NCI-H146 (cell line): ENCODE data around the gene LRMDA.

ENCODE experiments used
- DNase-seq: peaks from one replicate; lab custom pipeline; 2025; lab: John Stamatoyannopoulos, UW

The LRMDA gene

DNA sequence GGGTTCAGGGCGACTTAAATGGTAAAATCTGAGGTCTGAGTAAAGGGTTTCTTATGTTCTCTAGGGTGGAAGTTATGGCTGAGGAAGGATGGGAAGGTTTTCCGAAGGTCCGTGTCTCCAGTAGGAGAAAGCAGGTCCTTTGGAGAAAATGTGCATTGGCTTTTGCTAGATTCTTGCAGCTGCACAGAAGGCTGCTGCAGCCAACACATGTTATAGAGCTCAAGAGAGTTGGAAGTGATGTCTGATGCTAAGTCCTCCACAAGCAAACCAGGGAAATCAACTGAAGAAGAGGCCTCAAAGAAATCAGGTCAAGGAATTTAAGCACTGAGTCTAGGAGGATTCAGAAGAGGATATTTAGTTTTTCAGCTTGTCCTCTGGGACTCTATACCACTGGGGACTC, 404.6 kb downstream of the LRMDA start:
- DNase-seq = no peak

DNA sequence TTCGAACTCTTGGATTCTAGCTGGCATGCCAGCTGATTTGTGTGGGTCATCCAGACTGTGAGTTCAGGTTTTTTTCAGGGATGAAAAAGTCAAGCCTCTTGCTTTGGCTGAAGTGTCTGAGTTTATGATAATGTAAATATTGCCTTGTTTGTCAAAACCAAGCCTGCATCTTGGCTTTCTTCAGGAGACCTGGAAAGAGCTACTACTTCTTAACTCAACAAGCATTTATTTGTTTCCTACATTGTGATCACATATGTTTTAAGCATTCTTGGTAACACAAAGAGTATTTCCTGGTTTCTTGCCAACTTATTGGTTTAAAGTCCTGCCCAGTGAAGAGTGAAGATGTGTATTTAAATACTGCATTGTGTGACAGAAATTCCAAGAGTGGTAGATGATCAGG, 407.1 kb downstream of the LRMDA start:
- DNase-seq = no peak

DNA sequence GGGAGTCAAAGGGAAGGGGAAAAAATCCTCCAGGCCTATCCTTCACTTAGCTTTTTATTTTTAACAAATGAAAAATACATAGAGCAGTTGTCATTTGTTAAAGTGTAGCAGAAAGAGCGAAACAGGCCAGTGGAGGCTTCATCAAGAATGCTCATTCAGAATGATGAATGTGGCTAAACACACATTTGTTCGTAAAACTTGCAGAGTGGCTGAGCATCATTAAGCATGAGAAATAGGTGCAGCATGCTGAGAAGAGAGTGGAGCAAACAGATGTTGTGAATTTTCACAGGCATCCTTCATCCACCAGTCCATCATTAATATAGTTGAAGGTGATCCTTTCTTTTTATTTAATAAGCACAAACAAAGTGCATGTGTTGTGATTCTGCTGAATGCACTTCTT, 407.6 kb downstream of the LRMDA start:
- no peak for DNase-seq

DNA sequence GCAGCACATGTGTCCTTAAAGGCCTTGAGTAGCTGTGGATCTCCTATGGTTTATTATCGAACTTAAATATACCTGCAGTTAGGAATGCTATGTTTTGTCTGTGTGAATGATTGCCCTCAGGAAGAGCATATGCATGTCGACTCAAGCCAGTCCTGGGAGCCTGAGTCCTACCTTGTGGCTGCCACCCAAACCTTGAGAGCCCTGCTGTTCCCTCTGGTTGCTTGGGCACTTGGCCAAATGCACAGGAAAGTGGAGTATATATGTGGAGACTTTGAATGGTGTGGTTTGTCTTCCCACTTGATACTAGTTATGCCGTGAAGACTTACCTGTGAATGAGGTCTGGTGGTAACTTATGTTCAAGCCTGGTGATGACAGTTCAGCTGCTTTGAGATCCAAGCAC, 409.8 kb downstream of the LRMDA start:
- no peak for DNase-seq

DNA sequence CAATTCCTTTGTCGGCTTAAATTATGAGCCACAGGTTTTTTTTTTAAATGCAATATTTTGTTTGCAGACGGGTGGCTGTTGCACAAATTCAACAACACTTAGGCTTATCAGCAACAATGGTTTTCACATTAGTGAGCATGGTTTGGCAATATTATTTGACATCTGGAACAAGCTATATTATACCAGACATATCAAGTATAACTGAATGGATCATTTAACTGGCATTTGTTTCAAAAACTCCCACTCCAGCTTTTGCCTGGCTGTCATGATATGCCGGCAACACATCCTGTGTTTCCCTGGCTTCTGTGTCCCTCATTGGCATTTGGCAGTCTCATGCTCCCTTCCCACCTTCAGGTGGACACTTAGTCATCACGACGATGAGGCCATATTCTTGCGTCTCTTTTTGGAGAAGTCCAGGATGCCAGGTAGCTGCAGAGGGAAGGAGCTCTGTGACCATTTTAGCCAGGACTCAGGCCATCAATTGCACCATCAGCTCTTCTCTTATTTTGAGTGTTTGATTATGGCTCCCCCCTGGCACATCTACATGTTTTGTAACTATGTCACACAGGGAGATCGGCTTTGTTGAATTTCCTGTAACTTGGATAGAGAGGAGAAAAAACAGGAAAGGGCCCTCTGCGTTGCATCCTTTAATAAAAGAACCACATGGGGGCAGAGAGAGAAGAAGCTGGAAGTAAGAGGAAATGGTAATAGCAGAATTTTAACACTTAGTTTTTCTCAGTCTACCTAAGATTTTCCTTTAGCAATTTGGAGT, 413.9 kb downstream of the LRMDA start:
- peak; percentile 33 for DNase-seq

DNA sequence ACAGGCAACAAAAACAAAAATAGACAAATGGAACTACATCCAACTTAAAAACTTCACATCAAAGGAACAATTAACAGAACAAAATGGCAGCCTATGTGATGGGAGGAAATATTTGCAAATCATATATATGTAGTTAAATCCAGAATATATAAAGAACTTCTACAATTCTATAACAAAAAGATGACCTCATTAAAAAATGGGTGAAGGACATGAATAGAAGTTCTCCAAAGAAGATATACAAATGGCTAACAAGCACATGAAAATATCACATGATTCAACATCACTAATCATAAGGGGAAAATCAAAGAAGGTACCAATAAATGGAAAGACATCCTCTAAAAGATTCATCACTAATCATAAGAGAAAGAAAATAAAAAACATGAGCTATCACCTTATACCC, 416.1 kb downstream of the LRMDA start:
- no peak for DNase-seq

DNA sequence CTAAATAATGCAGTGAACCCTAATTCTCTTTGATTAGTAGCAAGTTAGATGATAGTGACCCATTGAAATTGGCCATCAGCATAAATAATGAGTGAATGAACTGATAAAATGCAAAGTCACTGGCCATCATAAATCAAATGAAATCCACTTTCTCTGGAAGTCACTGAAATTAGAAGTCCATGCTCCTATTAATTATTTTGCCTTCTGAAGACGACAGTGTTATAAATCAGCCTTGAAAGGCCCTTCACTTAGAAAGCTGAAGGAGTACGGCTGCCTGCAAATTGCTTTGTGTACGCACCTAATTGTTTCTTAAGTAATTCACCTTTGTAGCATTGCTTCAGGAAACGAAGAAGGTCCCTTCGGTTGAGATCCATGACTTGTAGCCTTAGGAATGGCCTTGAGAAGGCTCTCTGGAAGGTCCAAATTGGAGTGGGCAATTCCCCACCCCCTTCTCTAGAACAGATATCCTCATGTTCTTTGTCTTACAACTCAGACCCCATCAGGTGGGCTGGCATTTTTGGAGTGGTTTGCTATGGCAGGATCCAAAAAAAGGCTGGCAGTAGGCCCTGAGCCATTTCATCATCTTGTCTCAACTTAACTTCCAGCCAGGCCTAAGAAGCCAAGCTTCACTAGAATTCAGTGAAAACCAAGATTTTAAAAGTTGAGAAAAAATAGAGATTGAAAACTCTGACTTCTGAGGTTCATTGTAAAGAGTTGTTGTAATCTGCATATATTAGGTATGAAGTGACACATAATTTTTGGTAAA, 420.3 kb downstream of the LRMDA start:
- DNase-seq = no peak

DNA sequence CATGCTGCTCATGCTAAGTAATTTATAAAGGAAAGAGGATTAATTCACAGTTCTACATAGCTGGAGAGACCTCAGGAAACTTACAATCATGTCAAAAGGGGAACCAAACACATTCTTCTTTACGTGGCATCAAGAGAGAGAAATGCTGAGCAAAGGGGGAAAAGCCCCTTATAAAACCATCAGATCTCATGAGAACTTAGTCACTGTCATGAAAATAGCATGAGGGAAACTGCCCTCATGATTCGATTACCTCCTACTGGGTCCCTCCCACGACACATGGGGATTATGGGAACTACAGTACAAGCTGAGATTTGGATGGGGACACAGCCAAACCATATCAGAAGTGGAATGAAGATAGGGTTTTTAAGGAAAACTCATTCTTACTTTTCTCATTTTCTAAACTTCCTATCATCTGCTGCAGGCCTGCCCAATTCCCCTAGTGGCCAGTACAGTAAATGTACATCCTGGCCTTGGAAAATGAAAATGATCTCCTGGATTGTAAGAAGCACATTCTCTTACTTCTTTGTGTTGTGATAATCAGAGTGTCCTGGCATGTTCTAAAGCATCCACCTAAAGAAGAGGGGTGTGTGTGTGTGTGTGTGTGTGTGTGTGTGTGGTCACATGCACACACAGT, 421.5 kb downstream of the LRMDA start:
- DNase-seq = no peak

DNA sequence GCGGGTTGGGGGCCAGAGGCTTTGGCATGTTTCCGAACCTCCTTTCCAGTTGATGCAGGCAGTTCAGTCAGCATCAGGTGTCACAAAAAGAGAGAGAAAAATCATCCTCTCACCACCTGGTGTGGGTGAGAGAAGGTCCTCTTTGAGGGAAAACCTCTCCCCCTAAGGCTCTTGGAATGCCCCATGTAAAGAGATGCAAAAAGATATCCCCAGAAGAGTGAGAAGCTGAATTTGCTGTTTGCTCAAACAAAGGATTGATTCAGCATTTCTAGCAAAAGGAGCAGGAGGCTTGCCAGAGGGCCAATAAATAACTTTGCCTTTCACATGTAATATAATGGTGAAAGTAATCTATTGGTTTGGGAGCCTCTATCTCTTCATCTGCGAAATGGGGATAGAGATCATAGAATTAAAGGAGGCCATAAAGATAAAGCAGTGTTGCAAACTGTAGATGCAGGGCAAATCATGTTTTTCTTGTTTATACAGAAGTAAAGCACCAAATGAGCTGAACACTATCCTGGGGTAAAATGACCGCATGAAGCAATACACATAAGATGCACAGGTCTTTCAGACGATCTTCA, 425.9 kb downstream of the LRMDA start:
- no peak for DNase-seq

DNA sequence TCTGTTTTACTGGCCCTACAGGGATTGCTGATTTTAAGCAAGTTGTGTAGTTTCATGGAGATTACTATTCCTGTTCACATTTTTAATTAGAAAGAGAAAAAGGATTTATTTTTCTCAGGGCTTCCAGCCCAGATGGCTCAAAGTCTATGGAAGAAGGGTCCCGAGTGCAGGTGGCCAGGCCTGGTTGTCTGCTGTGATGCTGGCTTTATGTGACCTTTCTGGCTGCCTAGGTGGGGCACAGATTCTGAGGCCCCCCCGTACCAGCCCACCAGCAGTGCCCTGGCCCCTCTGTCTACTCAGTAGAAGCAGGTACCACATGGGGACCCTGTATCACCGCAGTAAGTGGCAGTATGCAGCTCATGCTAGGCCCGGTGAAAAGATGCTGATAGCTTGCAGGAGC, 426.5 kb downstream of the LRMDA start:
- DNase-seq = no peak

DNA sequence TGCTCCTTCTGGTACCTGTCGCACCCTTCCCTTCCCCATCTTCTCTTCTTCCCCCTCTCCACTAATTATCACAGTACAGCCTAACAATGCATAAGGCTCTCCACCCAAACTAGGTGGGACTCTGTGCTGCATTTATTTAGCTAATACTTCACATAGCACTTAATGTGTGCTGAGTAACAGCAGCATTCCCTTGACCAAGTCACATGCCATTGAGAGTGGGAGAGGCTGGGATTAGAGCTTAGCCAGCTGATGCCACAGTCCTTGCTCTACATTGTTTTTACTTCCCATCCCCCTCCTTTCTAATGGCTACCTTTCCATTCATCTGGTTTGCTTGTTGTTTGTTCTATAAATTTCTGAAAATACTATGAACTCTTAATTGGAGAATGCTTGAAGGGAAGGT, 426.9 kb downstream of the LRMDA start:
- DNase-seq = no peak

DNA sequence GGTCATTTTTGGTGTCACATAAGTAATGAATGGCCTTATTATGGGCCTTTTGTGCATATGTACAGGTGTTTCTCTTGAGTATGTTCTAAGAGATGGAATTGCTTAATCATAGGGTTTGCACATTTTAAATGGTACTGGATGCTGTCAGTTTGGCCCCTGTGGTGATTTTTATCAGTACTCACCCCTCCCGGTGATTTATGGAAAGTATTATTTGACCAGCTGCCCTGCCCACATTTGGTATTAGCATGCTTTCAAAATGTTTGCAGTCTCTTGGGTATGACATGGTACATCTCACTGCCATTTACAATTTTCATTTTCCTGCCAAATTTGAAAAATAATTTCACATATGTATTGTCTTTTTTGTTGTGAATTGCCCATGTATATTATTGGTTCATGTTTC, 427.7 kb downstream of the LRMDA start:
- peak; percentile 91 for DNase-seq

DNA sequence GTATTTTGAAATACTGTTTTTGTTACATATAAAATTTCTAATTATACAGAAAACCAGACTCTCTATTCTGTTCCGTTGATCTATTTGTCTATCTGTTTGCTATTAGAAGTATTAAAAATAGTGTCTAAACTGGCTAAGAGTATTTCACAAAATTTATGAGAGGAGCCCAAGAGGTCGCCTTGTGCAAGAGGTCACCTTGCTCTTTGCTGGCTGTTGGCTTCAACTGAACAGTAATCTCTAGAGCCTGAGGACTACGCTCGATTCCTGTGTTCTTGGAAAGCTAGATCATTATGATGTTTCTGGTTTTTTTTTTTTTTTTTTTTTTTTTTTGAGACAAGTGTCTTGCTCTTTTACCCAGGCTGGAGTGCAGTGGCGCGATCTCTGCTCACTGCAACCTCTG, 428.6 kb downstream of the LRMDA start:
- DNase-seq = no peak

DNA sequence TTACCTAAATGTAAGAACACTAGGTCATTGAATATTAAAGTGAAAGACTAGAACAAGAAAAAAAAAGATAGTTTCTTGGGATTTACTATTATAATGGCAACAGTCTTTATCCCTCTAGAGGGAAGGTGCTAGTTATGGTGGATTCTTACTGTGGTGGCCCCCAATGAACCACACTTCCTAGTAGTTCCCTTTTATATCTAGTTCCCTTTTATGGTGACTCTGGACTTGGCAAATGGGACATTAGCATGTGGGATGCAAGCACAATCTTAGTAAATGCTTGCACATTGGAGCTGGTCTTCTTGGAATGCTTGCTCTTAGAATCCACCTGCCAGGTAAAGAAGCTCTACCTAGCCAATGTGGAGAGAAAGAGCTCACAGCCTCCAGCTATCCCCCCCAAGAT, 430.2 kb downstream of the LRMDA start:
- no peak for DNase-seq

DNA sequence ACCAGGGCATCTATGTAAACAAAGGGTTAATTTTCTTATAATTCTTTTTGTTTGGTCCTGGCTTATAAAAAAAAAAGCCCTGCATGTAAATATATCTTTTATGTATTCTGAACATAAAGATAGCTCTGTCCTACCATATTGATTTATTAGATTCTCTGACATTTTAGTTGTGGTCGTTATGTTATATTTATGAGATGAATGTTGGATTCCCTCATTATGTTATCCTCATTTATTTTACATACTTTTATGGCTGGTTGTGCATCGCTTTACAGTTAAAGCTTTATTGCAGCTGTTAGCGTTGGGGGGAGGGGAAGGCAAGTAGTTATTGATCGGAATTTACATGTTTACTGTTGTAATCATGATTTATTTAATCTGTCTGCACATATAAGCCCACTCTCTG, 431.5 kb downstream of the LRMDA start:
- DNase-seq = no peak

DNA sequence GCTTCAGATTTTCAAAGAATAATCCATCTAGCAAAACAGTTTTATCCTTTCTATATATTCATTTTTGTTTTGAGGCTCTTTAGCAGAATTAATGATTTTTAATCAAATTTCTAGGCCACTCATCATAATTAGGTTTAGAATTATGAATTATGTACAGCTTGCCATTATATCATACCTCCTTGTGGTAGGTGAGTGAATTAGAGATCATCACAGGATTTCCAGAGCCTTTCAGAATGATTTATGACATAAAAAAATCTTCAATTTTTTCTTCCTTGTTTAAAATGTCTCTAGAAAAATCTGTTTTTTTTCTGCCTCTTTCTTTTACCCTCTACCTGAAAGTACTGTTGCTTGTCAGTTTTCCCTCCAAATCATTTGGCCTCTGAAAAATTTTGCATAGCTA, 433.3 kb downstream of the LRMDA start:
- no peak for DNase-seq

DNA sequence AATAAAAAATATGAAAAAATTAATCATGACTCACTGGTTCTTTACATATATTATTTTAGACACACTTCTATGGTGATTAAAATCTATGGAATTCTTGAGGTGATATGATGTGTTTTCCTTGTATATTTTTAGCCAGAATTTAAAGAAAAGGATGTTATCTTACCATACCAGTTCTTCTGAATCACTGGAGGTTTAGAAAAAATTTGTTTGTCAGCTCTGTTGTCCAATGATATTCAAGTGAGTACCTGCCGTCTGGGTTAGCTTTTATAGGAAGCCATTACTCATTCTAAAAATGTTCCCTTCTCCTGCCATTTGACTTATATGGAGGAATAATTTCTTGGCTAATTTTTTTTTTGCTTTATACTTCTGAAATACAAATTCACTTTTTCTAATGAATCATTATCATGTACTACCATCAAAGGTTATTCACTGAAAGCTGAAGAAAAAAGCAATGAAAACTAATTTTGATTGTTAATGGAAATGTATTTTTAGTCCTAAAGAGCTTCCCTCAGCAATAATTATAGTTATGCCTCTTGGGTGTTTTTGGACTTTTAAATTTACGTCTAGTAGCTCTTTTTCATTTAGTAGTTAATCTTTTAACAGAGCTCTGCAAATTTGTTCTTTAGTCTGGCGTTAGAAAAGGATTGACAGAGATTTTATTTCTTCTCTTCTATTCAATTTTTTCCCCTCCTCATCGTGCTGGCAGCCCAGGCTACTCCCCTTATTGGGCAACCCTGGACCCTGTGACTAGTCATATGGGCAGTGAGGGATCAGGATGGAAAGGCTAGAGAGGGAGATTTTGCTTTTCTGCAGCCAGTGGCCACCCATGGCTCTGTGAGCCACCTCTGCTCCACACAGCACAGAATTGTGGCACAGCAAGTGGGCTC, 434.2 kb downstream of the LRMDA start:
- no peak for DNase-seq

DNA sequence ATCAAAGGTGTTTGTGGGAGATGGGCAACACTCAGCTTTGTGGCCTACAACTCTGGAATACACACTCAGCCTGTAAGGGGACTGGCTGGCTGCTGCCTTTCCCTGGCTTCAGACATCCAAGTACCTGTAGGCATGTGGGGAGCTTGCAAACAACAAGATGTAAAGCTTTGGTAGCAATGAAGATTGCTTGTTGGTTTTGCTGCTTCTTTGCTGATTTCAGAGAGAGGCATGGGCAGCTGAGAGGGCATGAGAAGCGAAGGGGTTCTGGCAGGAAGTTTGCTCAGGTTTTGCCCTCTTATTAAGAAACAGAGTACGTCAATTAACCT, 434.8 kb downstream of the LRMDA start:
- DNase-seq = peak; percentile 16

DNA sequence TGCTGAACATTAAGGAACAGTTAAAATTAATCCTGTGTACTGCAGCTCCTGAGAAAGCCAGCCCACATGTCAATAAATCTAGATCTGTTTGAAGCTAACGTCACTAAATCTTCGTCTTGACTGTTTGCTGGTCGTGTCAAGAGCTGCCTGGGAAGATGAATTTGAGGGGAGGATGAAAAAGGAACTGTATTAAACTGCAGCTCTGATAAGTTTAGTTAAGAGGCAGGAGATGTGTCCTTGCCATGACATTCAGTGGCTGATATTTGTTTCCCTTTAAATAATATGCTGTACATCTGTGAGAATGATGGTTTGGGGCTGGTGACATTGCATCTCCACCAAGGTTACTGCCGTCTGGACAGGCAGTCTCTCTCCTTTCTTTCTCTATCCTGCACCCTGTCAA, 435.3 kb downstream of the LRMDA start:
- no peak for DNase-seq

DNA sequence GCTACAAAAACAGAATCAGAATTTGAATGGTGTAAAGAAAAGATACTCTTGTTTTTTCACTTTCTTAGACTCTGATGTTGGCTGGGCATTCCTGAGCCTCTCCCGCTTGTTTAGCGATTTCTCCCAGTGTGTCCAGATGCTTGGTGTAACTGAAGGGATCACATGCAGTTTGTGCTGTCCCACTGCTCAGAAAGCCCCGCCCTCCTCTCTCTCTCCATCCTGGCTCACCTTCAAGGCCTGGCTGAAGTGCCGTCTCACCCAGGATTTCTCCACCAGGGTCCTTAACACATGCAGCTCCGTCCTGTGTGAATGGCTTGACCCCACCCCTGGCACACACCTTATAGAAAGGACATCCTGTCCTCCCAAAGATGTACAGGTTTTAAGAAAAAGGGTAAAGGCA, 437.1 kb downstream of the LRMDA start:
- no peak for DNase-seq

DNA sequence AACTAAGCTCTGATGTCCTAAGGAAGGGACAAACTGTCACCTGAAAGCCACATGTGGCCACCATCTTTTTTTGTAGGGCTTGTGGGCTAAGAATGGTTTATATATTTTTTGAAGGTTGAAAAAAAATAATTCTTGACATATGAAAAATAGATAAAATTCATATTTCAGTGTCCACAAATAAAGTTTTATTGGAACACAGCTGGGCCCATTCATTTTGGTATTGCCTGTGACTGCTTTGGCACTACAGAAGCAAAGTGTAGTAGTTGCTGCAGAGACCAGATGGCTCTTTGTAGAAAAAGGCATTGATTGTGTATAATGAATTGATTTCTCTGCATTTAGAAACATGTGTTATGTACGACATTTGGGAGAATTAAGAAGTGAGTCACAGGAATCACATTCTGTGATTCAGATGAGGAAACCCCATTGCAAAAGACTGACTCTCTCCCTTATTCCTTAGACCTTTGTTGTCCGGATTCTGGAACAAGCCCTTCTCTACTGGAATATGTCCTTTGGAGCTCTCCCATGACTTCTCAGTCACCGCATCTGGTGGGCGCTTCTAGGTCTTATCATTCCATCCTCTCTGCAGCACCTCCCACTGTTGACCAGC, 438.7 kb downstream of the LRMDA start:
- no peak for DNase-seq

DNA sequence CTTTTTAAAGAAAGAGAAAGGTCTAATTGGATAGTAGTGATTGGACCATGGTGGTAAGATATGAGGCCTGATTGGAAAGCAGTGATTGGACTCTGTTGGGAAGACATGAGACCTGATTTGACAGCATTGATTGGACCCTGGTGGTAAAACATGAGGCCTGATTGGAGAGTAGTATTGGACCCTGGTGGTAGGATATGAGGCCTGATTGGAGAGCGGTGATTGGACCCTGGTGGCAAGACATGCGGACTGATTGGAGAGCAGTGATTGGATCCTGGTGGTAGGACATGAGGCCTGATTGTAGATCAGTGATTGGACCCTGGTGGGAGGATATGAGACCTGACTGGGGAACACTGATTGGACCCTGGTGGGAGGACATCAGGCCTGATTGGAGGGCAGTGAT, 444.3 kb downstream of the LRMDA start:
- no peak for DNase-seq
